Left forelimb (tissue), 1 donor: Measurements from ENCODE around the gene CCL17.
"Not testable (repeated sequence)": the region's sequence is repeated elsewhere in the genome, so short reads cannot be mapped to it uniquely, and the experiment has no call there.

ENCODE experiments used
- DNase-seq: peaks from one replicate; pipeline ENCODE4 v3.0.0-alpha.2; 2018; ENCODE audit warnings: low spot score

Gene CCL17

GRCh38 chr16:57396786-57397185, 7.8 kb upstream of the CCL17 start:
- no peak for DNase-seq

GRCh38 chr16:57397493-57397892, 7.1 kb upstream of the CCL17 start:
- not testable (repeated sequence) for DNase-seq

- no peak for DNase-seq
Measured at GRCh38 chr16:57401943-57402640, 2.5 kb upstream of the CCL17 start.

- DNase-seq: no peak
Measured at GRCh38 chr16:57405097-57405496, 530 bp downstream of the CCL17 start.

GRCh38 chr16:57406881-57407280, 2.3 kb downstream of the CCL17 start:
- DNase-seq: no peak

GRCh38 chr16:57407521-57408353, 3.2 kb downstream of the CCL17 start:
- no peak for DNase-seq

GRCh38 chr16:57409065-57409464, 4.5 kb downstream of the CCL17 start:
- DNase-seq: no peak

- DNase-seq: no peak
Measured at GRCh38 chr16:57409870-57410587, 5.5 kb downstream of the CCL17 start.

- DNase-seq: no peak
Measured at GRCh38 chr16:57411362-57411976, 6.9 kb downstream of the CCL17 start.

- DNase-seq: no peak
Measured at GRCh38 chr16:57412584-57412983, 8.0 kb downstream of the CCL17 start.

- DNase-seq: no peak
Measured at GRCh38 chr16:57413301-57413730, 8.7 kb downstream of the CCL17 start.

- no peak for DNase-seq
Measured at GRCh38 chr16:57413733-57414132, 9.2 kb downstream of the CCL17 start.

GRCh38 chr16:57416084-57416483, 11.5 kb downstream of the CCL17 start:
- no peak for DNase-seq

GRCh38 chr16:57419506-57419905, 14.9 kb downstream of the CCL17 start:
- no peak for DNase-seq

- DNase-seq: no peak
Measured at GRCh38 chr16:57422026-57422944, 17.7 kb downstream of the CCL17 start.

- DNase-seq: no peak
Measured at GRCh38 chr16:57423152-57423551, 18.6 kb downstream of the CCL17 start.

- DNase-seq: no peak
Measured at GRCh38 chr16:57424583-57424982, 20.0 kb downstream of the CCL17 start.

GRCh38 chr16:57426356-57426755, 21.8 kb downstream of the CCL17 start:
- DNase-seq: no peak

GRCh38 chr16:57427307-57427706, 22.7 kb downstream of the CCL17 start:
- no peak for DNase-seq

GRCh38 chr16:57427824-57428223, 23.3 kb downstream of the CCL17 start:
- no peak for DNase-seq

GRCh38 chr16:57430955-57431354, 26.4 kb downstream of the CCL17 start:
- DNase-seq: no peak
